Frontal cortex (tissue), 4 donors: ENCODE data around the gene TATDN3. TPM values are rescaled to one million over a fixed set of nuclear protein-coding genes. Genes with fewer than 3 reads are reported as not detected.
"Not testable (repeated sequence)": the region's sequence is repeated elsewhere in the genome, so short reads cannot be mapped to it uniquely, and the experiment has no call there.

Experiments
- DNase-seq, 2 donors: peaks; one replicate each; pipeline ENCODE4 v3.0.0; 2012; ENCODE audit warnings: low spot score in 2 of 2
- FAIRE-seq: peaks from 2 replicates; lab custom pipeline; 2012; peaks lifted over from hg19 to GRCh38; lab: Jason Lieb, UNC
- total RNA-seq: library from RNA; depleted of rRNA; stranded (reverse); fragments of >200 nt; gene quantifications from one replicate; pipeline ENCODE4 v1.2.3, GENCODE V29; 2014
- donor health status: control.
- donor health status: control.
- donor health status: control.

Gene TATDN3
- total RNA-seq, 1 donor from 2014 or later, result 33.8 TPM

DNA sequence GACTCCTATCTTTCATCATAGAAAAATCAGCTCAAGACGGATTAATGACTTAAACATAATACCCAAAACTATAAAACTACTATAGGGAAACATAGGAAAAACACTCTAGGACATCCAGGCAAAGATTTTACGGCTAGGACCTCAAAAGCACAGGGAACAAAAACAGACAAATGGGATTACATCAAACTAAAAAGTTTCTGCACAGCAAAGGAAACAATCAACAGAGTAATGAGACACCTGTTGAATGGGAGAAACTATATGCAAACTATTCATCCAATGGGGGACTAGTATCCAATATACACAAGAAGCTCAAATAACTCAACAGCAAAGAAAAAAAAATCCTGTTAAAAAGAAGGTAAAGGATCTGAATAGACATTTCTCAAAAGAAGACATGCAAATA is 18.7 kb upstream of the TATDN3 start:
- DNase-seq (no peak), FAIRE-seq (no peak)

DNA sequence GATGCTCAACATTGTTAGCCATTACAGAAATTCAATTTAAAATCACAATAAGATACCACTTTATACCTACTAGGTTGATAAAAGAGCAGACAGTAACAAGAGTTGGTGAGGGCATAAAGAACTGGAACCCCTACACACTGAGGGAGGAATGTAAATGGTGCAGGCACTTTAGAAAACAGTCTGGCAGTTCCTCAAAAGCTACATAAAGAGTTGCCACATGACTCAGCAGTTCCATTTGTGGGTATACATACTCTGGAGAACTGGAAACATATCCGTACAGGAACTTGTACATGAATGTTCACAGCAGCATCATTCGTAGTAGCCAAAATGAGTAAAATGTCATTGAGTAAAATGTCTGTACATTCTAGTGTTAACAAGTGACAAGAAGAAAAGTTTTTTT is 17.1 kb upstream of the TATDN3 start:
- DNase-seq (no peak), FAIRE-seq (no peak)

DNA sequence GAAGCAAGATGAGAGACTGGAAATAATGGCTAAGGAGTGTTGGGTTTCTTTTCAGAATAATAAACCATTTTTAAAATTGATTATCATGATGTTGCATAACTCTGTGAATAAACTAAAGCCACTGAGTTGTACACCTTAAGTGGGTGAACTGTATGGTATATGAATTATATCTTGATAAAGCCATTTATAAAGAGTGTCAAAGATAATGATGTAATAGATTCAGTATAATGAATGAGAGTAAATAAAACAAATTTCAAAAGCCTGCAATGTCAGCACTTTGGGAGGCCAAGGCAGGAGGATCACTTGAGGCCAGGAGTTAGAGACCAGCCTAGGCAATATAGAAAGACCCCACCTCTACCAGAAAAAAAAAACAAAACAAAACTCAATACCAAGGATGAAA is 16.5 kb upstream of the TATDN3 start:
- DNase-seq, result no peak
- no peak for FAIRE-seq

DNA sequence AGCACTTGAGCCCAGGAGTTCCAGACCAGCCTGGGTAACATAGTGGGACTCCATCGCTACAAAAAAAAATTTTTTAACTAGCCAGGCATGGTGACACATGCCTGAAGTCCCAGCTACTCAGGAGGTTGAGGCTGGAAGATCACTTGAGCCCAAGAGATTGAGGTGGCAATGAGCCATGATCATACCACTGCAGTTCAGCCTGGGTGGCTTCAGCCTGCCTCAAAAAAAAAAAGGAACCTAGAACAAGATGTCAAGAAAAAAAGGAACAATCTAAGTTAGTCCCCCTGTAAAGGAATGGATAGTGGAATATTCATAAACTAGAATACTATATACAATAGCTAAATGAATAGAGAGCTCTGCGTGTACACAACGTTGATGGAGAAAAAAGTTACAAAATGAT is 14.5 kb upstream of the TATDN3 start:
- DNase-seq (no peak), FAIRE-seq (no peak)

DNA sequence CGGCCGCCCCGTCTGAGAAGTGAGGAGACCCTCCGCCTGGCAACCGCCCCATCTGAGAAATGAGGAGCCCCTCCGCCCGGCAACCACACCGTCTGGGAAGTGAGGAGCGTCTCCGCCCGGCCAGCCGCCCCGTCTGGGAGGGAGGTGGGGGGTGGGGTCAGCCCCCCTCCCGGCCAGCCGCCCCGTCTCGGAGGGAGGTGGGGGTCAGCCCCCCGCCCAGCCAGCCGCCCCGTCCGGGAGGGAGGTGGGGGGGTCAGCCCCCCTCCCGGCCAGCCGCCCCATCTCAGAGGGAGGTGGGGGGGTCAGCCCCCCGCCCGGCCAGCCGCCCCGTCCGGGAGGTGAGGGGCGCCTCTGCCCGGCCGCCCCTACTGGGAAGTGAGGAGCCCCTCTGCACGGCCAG is 12.6 kb upstream of the TATDN3 start:
- not testable (repeated sequence) for FAIRE-seq, DNase-seq

DNA sequence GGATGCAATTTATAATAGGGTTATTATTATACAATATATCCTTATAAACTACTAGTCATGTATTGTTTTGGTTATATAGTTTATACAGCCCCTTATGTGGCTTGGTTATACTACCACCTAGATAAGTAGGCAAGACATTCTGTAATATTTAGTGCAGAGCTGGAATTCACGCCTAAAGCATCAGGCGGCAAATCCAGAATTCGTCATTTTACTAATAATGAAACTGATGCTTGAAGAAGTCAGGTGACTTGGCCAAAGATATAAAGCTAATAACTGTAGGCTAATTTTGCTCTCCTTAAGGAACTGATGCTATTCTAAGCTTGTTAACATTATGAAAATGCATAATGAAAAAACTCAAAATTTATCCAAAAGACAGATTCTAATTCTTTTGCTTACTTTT is 10.9 kb upstream of the TATDN3 start:
- DNase-seq, result no peak
- FAIRE-seq, result no peak

DNA sequence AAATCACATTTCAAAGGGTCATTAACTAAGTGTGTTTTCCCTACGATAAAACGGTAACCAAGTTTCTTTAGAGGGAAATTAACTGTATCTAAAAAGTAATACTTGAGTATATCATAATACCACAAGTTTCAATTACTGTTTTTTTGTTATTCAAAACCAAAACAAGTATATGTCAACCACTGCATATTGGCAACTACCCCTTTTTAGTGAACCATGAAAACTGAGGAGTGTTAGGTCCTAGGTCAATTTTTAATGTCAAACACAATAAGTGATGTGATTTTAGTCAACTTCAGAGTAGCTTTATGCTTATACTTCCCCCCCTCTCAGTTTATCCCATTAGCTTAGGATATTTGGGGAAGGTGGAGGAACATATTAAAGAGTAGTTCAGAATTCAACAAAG is 10.5 kb upstream of the TATDN3 start:
- DNase-seq (no peak), FAIRE-seq (no peak)

DNA sequence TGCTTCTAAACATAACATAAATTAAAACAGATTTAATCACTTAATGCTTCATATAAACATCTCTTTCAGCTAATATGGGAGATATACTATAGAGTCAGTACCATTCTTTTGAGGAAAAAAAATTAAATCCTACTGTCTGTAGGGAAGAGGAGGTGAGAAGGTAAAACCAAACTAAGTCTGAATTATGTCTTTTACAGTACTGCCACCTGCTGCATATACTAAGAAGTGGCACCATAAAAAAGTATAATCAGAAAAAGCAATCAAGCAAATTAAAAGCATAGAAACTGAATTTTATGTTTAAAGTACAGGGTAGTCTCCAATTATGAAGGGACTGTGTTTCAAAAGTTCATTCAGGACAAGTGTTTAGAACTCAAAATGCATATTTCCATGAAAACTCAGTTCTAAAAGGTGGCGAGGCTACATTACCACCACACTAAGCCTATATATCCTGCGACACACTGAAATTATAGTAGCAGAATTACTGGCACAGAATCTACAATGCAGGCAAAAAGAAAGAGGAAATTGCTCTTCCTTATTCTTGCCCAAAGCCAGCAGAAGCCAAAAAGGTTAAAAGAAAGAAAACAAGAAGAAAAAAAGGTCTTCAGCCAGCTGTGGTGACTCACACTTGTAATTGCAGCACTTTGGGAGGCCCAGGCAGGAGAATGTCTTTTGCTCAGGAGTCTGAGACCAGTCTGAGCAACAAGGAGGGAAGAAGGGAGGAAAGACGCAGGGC is 9.1 kb upstream of the TATDN3 start:
- no peak for DNase-seq
- FAIRE-seq, result peak; percentile 8

DNA sequence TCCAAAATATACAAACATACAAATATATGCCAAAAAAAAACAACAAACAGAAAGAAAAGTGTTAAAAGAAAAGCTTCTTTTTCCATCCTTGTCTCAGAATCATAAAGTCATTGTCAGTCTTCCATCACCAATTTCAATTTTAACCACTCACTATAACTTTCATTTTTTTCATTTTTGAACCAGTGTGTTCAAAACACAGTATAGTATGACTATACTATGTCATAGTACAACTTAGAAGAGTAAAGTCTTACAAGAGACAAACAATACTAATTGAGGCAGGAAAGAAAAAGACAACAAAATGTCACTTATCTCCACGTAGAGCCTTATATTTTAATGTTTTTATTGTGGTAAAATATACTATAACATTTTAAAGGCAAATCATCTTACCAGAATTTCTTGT is 7.7 kb upstream of the TATDN3 start:
- FAIRE-seq (no peak), DNase-seq (no peak)

DNA sequence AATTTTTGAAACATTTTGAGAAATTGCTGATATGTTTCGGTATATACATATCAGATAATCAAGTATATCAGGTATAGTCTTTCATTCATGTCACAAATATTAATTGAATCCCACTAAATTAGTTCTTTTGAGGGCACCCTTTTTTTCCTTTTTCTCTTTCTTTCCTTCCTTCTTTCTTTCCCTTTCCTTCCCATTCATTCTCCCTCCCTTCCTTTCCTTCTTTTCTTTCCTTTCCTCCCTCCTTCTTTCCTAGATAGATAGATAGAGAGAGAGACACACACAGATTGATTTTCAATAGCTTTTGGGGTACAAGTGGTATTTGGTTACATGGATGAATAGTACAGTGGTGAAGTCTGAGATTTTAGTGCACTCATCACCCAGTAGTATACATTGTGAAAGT is 5.8 kb upstream of the TATDN3 start:
- FAIRE-seq, result no peak
- no peak for DNase-seq

DNA sequence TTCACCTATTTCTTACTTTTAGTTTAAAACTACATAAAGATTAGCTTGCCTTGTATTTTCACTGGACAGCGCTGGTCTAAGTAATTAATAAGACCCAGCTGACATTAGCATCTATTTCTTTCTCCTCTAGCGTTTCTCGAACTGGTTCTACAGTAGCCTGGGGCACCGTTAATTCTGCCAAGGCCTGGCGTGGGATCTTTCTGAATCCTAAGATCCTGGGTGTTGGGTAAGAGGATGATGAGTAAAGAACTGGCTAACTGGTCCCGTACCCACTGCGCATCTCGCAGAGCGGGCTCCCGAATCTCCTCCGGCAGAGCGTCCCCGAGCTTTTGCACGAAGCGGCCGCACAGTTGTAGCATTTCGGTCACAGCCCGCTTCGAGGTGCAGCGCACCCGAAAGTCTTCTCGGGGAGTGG is 426 bp upstream of the TATDN3 start:
- FAIRE-seq, result no peak
- DNase-seq, result peak; percentile 23 to 44

DNA sequence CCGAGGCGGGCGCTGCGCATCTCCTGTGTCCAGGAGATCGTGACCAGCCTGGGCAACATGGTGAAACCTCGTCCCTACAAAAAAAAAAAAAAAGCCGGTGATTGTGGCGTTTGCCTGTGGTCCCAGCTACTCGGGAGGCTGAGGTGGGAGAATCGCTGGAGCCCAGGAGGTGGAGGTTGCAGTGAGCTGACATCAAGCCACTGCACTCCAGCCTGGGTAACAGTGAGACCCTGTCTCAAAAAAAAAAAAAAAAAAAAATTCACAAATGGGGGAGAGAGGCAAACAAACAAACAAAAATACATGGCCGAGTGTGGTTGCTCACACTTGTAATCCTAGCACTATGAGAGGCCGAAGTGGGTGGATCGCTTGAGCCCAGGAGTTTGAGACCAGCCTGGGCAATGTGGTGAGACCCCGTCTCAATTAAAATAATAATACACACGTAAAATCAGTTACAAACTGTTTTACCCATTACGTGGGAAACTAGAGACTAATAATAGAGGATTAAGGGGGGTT is 758 bp downstream of the TATDN3 start:
- FAIRE-seq (no peak), DNase-seq (no peak)

DNA sequence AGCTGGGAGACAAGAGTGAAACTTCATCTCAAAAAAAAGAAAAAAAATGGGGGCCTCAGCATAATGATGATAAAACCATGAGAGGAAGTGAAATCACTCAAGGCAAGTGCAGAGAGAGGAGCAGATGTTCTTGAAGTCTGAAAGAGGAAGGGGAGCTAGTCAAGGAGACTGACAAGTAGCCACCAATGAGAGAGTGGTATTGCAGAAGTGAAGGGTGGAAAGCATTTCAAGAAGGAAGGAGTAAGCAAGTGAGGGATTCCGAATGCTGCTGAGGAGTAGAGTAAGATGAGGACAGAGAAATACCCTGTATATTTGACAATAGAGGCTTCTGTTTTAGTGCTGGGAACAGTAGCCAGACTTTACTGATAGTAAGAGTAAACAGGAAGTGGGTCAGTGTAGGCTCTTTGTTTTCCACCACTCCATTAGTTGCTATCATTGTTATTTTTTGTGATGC is 2.9 kb downstream of the TATDN3 start:
- FAIRE-seq (no peak), DNase-seq (peak in 1 of 2 donors; percentile 17)

DNA sequence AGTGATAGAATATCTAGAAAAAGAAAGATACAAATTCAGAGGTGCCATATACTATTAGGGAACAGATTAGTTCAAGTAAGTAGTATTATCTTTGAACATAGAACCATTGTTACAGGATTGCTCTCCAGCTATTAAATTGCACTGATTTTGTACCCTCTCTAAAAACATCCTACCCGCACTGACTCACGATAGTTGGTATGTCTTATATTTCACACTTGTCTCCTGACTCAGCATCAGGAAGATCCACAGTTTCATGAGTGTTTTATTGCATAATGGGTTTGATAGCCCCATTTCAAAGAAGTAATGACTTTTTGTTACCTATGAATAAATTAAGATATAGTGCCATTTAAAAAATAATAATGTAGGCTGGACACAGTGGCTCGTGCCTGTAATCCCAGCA is 6.0 kb downstream of the TATDN3 start:
- FAIRE-seq (no peak), DNase-seq (no peak)

DNA sequence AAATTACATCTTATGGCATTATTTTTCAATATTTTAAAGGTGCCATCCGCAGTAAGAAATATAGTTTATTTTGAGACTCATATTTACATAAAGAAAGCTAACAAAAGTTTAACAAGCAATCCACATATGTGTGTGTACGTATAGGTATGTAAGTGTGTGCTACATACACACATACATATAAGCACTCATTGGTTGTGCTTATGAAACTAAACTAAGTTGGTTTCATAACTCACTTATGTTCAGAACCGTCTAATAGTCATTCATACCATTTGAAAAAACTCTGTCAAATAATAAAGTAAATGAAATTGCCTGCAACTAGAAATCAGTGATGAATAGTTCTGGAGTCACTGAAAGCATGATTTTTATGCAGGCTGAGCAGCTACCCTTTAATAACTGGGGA is 14.1 kb downstream of the TATDN3 start:
- no peak for DNase-seq
- FAIRE-seq, result no peak

DNA sequence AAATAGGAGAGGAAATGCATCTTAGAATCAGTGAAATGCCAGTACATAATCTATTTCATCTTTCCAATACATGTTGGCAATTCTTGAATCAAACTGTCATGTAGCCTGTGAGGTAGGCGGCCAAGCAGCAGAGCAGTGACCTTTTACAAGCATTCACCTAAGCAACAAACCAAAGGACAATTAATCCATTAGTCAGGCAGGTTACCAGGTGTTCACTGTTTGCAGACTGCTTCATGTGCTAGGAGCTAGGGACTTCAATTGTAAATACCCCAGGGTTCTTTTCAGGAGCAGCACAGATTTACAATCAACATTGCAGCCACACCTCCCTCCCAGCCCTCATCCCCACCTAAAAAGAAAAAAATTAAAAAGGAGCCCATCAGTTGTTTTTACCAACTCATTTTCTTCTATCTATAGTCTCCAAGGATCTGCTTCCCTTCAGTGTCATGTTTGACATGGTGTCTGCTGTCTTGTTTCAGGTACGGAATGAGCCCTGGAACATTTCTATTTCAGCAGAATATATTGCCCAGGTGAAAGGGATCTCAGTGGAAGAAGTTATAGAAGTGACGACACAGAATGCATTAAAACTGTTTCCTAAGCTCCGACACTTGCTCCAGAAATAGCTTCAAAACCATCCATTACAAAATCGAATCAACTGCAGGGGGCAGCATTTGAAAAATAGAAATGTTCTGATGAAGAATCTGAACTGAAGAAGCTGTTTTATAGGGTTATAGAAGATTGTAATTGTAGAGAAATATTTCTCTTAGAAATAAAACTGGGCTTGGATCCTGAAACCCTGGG is 23.0 kb downstream of the TATDN3 start:
- peak; percentile 34 for FAIRE-seq

DNA sequence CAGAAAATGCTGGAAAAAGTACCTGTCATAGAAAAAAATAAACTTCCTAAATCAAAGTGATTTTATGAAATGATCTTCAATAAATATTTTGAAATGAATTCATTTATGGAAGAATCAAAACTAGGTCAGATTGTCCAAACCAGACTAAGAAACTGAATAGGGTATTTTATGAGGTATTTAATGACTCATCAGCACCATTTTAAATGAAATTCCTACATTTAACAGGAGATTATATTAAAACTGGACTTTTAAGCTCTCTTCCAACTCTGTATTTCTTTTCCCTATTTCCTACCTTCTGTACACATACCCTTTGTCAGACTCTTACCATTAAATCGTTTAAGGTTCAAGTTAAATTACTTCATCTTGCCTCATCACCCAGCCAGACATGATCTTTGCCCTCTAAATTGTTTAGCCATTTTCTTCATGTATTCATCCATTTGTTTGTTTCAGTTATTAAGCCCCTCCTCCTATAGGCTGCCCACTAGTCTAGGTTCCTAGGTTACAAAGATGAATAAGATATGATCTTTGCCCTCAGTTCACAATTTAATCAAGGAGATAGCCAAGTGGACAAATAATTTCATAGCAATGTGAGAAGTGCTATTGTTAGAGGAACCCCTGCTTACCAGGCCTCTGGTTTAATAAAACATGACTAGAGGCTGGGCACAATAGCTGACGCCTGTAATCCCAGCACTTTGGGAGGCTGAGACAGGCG is 25.0 kb downstream of the TATDN3 start:
- no peak for FAIRE-seq
- no peak for DNase-seq

More for the DNA sequence above, 23.0 kb downstream of the TATDN3 start:
- peak in 1 of 2 donors; percentile 19 for DNase-seq

DNA sequence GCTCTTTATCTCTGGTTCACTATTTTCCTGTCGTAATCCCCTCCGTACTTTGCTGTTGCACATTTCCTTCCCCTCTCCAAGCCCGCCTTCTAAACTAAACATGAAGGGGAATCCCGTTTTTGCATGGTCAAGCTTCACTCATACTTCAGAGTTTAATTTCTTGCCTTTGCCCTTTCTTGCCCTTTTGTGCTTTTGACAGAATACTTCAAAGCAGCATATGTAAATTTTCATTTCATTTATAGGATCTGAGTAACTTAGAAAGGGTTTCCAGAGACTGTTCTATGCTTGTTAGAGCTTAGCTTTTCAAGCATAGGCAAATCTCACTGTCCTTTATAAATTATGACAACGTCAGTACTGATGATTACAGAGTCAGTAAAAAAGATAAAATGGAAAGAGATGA is 28.0 kb downstream of the TATDN3 start:
- no peak for DNase-seq
- no peak for FAIRE-seq

DNA sequence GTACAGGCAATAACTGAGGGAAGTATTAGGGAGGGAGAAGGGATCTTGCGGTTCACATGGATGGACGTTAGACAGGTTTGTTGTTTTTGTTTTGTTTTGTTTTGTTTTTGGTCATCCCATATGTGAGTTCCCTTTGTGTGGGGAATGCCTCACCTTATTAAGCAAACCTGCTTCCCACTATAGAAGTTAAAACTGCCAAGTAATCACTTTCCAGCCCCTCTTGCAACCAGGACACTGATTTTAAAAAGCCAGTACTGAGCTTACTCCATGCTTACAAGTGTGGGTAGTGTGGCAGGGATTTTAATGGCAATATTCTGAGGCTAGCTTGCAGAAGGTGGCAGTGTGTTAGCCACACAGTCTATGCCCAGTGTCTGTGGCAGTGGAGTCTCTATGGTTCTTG is 29.3 kb downstream of the TATDN3 start:
- no peak for FAIRE-seq
- no peak for DNase-seq

DNA sequence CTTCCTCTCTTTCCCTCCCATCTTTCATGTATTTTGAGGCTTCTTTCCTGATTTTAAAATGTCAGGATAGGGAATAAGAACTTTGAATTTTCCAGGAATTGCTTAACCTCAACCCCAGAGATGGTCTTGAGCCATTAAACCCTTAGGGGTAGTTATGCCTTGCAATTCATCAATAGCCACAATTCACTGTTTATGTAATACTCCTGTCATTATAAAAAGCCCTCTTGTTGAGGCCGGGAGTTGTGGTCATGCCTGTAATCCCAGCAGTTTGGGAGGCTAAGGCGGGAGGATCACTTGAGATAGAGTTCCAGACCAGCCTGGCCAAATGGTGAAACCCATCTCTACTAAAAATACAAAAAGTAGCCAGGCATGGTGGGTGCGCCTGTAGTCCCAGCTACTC is 31.3 kb downstream of the TATDN3 start:
- no peak for FAIRE-seq
- no peak for DNase-seq

DNA sequence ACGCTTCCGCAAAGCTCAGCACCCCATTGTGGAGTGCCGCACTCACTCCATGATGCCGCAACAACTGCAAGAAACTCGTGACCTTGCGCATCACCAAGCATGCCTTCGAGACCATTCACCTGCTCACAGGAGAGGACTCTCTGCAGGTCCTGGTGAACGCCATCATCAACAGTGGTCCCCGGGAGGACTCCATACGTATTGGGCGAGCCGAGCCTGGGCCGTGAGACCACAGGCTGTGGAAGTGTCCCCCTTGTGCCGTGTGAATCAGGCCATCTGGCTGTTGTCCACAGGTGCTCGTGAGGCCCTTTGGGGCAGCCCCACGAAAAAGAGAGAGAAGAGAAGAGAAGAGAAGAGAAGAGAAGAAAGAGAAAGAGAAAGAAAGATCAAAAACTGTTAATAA is 32.5 kb downstream of the TATDN3 start:
- DNase-seq (no peak), FAIRE-seq (no peak)
